Middle frontal gyrus (tissue), 1 donor: ENCODE results near the gene SLC25A30.

Source experiments
- DNase-seq: peaks from one replicate; pipeline ENCODE4 v3.0.0-alpha.2; 2015; ENCODE audit warnings: low spot score; ENCODE audit errors: extremely low spot score

The SLC25A30 gene, protein sequence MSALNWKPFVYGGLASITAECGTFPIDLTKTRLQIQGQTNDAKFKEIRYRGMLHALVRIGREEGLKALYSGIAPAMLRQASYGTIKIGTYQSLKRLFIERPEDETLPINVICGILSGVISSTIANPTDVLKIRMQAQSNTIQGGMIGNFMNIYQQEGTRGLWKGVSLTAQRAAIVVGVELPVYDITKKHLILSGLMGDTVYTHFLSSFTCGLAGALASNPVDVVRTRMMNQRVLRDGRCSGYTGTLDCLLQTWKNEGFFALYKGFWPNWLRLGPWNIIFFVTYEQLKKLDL

DNA sequence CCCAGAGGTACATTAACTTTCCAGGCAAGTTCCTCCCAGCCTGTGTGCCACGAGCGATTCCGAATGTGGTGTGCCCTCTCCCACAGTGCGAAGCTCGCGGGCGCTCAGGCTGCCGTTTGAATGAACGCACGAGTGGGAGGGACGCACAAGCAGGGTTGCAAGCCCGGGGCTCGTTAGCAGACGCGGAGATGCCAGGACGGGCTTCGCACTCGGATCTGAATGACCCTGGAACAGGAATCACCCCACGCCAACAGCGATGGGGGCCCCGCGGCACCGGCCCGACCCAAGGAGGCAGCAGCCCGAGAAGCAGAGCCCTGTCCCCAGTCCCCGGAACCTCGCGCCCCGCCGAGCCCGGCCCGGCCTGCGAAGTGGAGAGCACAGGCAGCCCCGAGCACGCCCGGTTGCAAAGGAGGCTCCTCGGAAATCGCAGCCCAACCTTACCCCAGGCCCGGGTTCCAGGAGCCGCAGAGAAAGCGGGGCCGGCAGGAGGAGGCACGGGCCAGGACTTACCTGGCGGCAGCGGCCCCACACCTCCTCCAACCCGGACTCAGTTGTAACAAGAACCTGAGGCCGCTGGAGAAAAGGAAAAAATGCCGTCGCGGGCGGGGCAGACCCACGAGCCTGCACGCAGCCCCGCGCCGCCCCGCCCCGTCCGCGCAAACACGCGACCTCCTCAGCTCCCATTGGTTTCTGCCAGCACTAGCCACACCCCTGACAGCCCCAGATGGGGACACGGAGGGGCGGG is at the start of gene SLC25A30:
Gene SLC25A30 (minus strand): TSS at position 584 of the 745 bp plus-strand sequence. CDS start 6,948 bp downstream, outside the sequence.
- DNase-seq, result peak; percentile 60

DNA sequence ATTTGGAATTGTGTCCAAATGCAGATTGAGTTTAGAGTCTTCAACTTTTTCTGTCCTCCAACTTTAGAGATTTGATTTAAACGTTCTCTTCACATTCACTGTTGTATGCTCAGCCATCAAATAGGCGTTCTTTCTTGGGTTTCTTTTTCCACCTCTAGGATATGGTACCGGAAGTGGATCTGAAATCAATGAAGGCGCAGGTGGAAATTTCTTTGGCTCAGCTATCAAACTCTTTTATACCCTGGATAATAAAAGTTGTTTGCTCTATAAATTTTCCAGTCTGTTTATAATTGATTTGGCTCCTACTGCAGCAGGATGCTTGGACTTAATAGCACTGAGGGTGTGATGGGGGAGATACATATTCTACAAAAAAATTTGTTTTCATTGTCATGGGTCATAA is 48.2 kb upstream of the SLC25A30 start:
- DNase-seq, result no peak

DNA sequence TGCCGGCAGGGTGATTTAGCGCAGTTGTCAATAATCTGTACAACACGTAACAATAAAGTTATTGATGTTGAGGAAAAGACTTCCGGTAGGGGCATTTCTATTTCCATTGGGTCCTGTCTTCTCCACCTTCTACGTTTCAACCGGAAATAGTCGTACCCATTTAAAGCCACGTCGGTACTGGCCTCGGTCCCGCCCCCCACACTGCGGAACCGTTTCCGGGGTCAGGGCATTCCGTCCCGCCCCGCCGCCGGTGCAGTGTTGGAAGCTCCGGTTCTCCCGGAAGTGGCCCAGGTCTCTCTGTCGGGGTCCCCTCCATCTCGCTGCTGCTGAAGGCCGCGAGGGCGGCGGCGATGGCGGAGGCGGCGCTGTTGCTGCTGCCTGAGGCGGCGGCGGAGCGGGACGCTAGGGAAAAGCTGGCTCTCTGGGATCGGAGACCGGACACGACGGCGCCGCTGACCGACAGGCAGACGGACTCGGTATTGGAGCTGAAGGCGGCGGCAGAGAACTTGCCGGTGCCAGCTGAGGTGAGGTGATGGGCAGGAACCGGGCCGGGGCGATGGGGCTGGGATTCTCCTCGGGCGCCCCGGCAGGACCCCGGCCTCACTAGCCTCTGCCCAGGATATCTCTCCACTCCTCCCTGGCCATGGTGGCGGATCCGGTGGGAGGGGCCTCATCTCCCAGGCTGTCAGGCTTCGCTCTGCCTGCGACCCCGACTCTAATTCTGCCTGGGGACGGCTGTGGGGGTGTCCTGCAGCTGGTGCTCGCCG is 46.7 kb upstream of the SLC25A30 start, which contains the start of gene COG3:
Gene COG3 (plus strand): TSS at position 253 of the 767 bp plus-strand sequence. CDS start 98 bp downstream, at position 351.
- DNase-seq, result peak; percentile 90

DNA sequence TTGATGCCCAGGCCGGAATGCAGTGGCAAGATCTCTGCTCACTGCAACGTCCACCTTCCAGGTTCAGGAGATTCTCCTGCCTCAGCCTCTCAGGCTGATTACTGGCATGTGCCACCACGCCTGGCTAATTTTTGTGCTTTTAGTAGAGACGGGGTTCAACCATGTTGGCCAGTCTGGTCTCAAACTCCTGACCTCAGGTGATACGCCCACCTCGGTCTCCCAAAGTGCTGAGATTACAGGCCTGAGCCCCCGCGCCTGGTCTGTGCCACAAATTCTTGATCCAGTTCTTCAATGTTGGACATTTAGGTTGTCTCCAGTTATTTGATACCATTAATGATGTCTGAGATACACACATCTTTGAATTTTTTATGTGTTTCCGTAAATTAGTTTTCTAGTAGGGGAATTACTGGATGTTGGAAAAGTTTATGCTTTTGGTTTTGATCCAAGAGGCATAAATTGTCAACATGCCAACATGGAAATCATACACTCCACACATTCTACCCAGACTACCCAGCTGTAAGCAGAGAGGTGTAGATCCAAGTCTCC is 46.0 kb upstream of the SLC25A30 start:
- DNase-seq, result no peak

DNA sequence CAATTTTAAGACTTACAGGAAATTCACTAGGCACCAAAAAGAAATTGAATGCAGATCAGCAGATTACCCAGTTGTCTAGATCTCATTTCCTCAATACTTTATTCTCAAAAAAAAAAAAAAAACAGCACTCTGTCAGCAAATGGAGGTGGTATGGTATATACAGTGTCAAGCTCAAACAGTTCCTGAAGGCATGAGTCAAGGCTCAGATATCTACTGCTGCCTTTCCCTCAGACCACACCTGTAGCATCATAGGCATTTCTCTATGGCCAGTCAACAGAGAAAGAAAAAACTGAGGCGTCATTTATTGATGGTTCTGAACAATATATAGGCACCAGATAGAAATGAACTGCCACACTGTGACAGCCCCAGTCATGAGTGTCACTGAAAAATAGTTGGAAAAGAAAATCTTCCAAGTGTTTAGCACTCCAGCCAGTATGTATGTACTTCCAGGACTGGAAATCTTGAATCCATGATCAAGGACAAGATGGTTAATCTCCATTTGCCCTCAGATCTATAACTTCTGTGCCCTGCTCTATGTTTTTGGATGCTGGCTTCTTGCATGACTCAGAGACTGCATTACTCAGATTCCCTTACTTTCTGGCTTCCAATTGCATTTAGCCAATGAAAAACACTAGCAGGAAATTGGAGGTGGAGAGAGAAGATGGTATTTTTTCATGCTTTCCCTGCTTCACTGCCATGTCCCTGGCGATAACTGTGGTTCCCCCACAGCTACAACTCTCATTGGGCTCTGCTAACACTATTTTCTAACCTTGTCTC is 38.2 kb upstream of the SLC25A30 start:
- no peak for DNase-seq

DNA sequence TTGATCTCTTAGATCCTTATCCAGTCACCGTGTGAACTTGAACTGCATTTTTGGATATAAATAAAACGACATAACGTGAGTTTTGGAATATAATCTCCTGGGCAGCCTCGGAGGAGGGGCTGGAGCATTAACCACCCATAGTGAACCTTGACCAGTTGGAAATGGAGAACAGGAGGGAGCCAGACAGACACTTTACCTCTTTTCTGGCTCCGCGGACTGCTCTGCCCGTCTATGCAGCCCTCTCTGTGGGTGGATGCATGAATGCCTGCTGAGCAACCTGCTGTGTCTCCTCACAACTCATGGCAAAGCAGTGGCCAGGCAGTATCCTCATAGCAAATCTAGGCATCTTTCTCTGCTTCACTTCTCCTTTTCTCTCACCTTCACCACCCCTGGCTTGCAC is 36.0 kb upstream of the SLC25A30 start:
- no peak for DNase-seq

DNA sequence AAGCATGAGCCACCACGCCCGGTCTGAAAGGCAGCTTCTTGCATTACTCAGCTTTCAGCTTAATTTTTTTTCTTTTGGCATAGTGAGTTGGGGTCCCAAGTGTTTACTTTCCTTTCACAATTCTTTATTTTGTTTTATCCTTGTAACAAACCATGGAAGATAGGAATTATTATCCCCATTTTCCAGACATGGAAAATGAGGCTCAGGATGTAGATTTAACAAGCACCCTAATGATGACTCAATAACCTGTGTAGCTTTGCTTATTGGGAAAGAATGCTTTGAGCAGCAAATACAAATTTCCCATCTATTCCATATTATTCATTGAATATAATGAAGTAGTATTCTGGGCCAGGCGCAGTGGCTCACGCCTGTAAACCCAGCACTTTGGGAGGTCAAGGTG is 33.1 kb upstream of the SLC25A30 start:
- DNase-seq, result no peak

DNA sequence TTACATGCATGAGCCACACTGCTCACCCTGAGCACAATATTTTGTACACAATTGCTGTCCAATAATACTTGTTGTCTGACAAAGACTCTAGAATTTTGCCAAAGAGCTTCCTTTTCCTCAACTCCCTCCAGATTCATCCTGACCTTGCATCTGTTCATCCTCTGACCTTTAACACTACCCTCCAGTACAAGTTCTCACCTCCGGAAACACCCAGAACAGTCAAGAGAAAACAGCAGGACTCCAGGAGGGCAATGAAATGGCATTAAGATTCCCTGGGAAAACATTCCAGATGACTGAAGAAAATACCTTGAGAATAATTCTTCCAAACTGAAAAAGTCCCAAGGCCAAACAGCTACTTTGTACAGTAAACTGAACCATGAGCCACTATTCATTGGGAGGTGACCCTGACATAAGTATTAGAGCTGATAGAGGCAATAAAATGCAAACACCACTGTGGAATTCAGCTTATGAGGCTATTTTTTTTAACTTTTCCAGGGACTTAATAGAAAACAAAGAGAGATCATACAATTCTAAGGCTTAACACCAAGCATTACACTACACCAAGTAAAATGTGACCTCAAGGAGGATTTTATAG is 30.9 kb upstream of the SLC25A30 start:
- DNase-seq, result no peak

DNA sequence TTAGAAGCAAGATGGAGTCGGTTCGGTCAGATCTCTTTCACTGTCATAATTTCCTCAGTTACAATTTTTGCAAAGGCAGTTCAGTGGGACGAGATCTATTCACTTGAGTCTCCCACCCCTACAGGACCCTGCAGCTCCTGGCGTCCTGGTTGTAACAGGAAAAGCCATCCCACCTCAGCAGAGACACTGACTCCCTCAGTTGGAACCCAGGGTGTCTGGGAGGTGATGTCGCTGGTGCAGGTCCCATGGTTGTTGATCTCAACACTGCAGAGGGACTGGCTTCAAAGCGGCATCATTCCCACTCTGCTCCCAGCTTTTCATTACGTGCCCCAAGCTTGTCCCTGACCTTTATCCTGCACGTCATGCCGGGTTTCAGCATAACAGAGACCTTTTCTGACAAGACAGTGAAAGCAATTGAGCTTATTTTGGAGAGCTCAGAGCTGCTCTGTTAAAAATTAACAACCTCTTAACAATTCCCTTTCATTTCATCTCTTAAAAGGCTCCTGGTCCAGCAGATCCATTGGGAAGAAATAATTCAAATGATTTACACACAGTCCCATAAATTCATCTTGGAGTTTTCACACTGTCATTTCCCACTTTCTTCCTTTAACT is 29.0 kb upstream of the SLC25A30 start:
- no peak for DNase-seq

DNA sequence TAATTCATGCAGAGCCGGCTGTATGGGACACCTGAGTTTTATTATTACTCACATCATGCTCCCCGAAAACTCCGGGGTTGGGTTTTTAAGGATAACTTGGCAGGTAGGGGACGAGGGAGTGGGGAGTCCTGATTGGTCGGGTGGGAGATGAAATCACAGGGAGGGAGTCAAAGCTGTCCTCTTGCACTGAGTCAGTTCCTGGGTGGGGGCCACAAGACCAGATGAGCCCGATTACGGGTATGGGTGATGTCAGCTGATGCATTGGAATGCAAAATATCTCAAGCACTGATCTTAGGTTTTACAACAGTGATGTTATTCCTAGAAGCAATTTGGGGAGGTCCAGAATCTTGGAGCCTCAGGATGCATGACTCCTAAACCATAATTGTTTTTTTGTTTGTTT is 28.0 kb upstream of the SLC25A30 start:
- DNase-seq, result no peak

DNA sequence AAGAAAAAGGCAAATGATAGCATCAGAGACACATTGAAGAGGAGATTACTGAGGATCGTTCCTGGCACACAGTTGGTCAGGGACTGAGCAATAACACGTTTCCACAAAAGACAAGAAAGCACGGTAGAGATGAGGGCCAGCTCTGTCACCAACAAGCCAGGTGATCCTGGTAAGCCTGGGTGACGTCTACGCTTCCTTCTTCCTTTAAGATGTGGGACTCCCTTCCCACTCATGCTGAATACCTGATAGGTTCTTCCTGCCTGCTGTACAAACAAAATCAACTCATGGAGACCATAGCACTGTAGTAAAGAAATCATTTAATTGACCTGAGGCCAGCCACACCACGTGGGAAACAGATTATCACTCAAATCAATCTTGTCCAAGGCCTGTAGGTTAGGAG is 26.9 kb upstream of the SLC25A30 start:
- DNase-seq, result no peak

DNA sequence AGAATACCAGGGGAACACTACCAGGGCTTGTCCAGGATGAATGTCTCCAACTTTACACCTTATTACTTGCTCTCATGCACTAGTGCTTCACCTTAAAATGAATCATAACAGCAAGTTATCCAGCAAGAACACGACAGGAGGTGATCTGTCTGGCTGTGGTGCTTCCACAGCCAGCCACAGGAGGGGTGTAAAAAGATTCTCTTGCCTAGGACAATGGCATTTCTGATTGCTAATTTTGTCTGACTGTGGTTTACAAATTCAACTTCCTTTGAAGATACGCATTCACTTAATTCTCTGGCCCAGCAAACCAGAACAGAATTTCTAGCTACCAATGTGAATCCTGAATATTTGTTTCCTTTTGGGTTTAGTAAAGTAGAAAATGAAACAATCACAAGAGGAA is 23.5 kb upstream of the SLC25A30 start:
- DNase-seq, result no peak

DNA sequence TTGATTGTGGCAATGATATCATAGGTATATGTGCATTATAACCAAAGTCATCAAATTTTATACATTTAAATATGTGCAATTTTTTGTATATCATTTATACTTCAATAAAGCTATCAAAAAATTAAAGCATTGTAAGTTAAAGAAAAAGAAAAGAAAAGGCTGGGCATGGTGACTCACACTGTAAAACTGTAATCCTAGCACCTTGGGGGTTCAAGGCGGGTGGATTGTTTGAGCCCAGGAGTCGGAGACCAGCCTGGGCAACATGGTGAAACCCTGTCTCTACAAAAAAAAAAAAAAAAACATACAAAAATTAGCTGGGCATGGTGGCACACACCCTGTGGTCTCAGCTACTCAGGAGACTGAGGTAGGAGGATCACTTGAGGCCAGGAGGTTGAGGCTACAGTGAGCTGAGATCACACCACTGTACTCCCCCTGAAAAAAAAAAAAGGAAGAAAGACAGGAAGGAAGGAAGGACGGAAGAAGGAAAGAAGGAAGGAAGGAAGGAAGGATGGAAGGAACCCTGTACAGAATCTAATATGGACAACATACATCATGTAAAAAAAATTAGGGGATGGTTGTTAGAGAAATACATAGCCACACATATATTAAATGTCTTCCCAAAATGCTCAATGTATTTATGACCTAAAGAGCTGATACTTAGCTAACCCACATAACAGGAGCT is 21.7 kb upstream of the SLC25A30 start:
- DNase-seq, result no peak

DNA sequence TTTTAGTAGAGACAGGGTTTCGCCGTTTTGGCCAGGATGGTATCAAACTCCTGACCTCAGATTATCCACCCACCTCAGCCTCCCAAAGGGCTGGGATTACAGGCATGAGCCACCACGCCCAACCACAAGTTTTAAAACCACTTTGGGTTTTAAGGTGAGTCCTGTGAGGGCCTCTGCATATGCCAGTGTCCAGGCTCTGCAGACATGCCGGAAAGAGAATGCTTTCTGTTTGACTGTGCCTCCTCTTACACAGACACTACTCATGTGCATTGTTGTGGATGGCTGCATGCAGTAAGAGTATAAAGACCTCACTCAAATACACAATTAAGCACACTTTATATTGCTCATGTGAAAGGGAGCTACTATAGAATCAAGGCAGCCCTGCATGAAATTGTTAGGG is 20.8 kb upstream of the SLC25A30 start:
- DNase-seq, result no peak

DNA sequence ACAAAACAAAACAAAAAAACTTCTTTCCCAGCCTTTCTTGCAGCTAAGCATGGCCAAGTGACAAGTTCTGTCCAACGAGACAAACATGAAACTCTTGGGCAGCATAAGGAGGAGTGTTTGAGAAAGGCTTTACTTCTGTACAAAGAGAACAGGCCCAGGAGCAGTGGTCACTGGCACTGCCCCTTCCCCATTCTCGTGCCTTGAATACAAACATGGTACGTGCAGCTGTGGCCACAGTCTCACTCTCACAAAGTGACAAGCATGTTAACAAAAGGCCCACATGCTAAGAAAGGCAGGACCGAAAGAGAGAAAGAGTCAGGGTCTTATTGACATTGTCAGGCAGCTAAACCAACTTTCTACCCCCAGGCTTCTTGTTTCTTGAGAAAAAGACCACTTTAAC is 19.8 kb upstream of the SLC25A30 start:
- no peak for DNase-seq

DNA sequence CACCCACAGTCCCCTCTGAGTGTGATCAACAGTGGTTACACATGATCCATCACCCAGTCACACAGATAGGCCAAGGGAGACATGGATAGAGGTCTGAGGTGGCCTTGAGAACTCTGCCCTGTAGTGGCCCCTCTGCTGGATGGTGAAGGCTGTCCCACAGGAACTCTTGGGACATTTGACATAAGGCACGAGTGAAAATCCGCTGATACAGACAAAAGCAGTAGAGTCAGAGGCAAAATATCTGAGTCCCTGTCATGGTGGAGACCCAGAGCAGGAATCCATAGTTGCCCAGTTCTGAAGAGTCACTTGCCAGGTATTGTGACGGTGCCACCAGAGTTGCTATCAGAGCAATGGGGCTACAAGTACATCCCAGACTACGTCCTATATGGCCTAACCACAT is 18.8 kb upstream of the SLC25A30 start:
- no peak for DNase-seq

DNA sequence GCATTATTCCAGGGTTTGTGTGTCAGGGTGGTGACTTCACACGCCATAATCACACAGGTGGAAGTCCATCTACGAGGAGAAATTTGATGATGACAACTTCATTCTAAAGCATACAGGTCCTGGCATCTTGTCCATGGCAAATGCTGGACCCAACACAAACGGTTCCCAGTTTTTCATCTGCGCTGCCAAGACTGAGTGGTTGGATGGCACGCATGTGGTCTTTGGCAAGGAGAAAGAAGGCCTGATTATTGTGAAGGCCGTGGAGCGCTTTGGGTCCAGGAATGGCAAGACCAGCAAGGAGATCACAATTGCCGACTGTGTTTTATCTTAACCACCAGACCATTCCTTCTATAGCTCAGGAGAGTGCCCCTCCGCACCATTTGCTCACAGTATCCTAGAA is 18.2 kb upstream of the SLC25A30 start:
- DNase-seq, result no peak

DNA sequence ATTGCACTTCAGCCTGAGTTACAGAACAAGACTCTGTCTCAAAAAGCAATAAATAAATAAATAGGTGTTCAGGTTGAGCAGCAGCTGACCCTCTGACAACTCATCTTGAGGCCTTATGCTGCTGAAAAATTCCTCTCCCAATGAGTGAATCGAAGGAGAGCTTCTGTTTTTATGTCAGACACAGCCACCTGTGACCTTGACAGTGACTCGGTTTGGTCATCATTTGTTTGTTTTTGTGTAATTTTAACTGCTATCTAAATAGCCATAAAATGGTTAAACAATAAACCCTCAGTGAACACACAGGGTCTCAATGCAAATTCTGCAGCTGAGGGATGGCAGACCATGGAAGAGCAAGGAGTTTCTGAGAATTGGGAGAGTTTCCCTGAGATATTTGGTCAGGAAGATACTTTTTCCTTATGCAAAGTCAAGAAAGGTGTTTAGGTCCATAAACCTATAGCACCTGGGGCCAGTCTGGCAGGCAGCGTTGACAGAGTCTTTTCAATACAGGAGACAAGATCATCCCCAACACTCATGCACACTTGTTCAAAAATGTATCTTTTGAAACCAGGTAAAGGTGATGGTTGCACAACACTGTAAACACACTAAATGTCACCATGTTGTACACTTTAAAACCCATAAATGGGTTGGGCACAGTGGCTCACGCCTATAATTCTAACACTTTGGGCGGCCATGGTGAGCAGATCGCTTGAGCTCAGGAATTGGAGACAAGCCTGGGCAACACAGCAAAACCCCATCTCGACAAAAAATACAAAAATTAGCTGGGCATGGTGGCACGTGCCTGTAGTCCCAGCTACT is 16.6 kb upstream of the SLC25A30 start:
- DNase-seq, result no peak

DNA sequence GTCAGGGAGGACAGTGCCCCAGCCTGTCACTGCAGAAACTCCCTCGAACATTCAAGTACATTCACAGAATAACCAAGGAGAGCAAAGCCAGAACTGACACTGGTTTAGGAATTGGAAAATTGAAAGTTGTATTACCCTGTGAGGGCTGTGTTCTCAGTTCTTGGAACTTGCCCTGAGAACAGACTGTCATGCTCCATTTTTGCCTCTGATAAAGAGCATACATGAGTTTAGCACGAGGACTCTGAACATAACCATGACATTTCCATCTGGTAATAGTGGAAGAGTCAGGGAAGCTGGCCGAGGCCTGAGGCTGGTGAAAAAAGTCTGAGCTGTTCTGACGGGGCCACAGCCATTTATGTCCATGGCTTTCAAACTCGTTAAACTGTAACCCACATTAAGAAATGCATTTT is 15.2 kb upstream of the SLC25A30 start:
- DNase-seq, result no peak
